Body of pancreas (tissue), 4 donors: ENCODE measurements around the gene BBX.

ENCODE experiments used
- POLR2A ChIP-seq, 3 donors: fragments of 450-650 bp; IDR thresholded peaks; one replicate each; pipeline ENCODE4 v1.6.1; 2016; ENCODE audit warnings: antibody characterized with exemption in 3 of 3, mild to moderate bottlenecking in 2 of 3
- TF ChIP-seq, protein P1 (sequence below), 7 experiments: fragments of 450-650 bp in 4 of 7; fragments of 200-600 bp in 3 of 7; sonication (generic) in 3 of 7; IDR thresholded peaks; one replicate each; pipeline ENCODE4 v1.5.1; 2016 to 2019; ENCODE audit warnings: antibody characterized with exemption in 7 of 7

DNA sequence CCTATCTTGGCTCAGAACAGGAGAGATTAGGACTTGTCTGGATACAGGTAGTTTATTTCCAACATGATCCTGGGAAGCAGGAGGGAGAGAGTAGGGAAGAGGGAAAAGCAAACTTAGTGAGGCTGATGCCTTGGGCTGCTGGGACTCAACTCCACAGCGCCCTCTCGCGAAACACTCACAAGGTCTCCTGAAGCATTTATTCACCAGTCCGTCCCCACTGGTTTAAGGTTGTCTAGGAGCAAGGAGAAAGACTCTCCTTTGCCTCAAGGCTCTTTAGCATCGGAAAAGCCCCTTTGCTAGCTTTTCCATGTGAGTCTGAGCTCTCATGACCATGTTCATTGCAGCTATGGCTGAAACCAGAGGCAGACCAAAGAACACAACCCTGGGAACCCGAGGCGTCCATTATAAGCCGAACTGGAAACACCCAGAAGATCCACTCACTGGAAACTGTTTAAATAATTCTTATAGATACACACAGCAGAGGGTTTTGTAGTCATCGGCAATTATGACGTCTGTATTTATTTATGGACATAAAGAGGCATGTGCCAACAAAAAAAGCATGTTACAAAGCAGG, 323.6 kb downstream of the BBX start:
- TF ChIP-seq, protein P1, sequence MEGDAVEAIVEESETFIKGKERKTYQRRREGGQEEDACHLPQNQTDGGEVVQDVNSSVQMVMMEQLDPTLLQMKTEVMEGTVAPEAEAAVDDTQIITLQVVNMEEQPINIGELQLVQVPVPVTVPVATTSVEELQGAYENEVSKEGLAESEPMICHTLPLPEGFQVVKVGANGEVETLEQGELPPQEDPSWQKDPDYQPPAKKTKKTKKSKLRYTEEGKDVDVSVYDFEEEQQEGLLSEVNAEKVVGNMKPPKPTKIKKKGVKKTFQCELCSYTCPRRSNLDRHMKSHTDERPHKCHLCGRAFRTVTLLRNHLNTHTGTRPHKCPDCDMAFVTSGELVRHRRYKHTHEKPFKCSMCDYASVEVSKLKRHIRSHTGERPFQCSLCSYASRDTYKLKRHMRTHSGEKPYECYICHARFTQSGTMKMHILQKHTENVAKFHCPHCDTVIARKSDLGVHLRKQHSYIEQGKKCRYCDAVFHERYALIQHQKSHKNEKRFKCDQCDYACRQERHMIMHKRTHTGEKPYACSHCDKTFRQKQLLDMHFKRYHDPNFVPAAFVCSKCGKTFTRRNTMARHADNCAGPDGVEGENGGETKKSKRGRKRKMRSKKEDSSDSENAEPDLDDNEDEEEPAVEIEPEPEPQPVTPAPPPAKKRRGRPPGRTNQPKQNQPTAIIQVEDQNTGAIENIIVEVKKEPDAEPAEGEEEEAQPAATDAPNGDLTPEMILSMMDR (IDR thresholded peaks at IDR 0.05) = peak in 6 of 7 experiments; percentile 38 to 60 (median 53)
- no peak for TF ChIP-seq POLR2A (IDR thresholded peaks at IDR 0.05)
